NCI-H2029 treated with DMSO at 0.1 percent for 48 hours (cell line): ENCODE results near the gene SHC2.
A peak's percentile ranks its signal among the peaks of the same experiment; 100 is the strongest.
"Not testable (repeated sequence)": the region's sequence is repeated elsewhere in the genome, so short reads cannot be mapped to it uniquely, and the experiment has no call there.

ENCODE experiments used
- DNase-seq: peaks from one replicate; lab custom pipeline; 2025; lab: John Stamatoyannopoulos, UW

The SHC2 gene

DNA sequence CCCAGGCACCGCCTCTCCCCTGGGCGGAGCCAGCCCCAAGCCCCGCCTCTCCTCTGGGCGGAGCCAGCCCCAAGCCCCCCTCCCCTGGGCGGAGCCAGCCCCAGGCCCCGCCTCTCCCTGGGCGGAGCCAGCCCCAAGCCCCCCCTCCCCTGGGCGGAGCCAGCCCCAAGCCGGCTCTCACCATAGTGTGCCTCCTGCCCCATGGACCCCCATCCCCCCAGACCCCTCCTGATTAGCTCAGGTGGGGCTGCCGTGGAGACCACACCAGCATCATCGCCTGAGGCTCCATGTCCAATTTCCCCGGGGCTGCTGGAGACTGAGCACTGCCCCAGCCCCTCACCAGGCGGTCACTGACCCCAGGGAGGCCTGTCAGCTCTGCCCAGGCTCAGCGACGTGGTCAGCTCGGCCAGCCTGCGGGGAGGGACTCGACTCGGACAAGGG, 31.3 kb upstream of the SHC2 start:
- DNase-seq = no peak

DNA sequence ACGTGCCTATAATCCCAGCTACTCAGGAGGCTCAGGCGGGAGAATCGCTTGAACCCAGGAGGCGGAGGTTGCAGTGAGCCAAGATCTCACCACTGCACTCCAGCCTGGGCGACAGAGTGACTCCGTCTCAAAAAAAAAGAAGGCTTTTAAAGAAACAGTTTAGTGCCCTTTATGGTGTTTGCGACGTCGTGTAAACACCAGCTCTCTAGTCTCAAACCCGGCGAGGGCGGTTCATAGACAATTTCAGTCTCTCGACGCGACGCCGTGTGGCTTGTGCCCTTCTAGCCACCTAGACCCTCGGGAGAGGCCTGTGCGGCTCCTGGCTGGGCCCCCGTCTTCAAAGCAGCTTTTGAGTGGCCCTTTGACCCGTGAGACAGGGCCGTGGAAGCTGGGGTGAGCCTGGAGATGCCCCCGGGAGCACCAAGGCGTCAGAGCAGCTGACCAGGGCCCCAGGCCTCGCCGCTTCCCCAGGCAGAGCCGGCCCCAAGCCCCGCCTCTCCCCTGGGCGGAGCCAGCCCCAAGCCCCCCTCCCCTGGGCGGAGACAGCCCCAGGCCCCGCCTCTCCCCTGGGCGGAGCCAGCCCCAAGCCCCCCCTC, 30.4 kb upstream of the SHC2 start:
- no peak for DNase-seq

GRCh38 chr19:489418-490196, 28.8 kb upstream of the SHC2 start:
- no peak for DNase-seq

- DNase-seq = peak; percentile 37
Measured at GRCh38 chr19:488505-489417, 27.9 kb upstream of the SHC2 start.

GRCh38 chr19:485583-486236, 24.9 kb upstream of the SHC2 start:
- no peak for DNase-seq

GRCh38 chr19:485077-485476, 24.2 kb upstream of the SHC2 start:
- no peak for DNase-seq

GRCh38 chr19:484494-484893, 23.7 kb upstream of the SHC2 start:
- no peak for DNase-seq

GRCh38 chr19:483332-484072, 22.7 kb upstream of the SHC2 start:
- no peak for DNase-seq

DNA sequence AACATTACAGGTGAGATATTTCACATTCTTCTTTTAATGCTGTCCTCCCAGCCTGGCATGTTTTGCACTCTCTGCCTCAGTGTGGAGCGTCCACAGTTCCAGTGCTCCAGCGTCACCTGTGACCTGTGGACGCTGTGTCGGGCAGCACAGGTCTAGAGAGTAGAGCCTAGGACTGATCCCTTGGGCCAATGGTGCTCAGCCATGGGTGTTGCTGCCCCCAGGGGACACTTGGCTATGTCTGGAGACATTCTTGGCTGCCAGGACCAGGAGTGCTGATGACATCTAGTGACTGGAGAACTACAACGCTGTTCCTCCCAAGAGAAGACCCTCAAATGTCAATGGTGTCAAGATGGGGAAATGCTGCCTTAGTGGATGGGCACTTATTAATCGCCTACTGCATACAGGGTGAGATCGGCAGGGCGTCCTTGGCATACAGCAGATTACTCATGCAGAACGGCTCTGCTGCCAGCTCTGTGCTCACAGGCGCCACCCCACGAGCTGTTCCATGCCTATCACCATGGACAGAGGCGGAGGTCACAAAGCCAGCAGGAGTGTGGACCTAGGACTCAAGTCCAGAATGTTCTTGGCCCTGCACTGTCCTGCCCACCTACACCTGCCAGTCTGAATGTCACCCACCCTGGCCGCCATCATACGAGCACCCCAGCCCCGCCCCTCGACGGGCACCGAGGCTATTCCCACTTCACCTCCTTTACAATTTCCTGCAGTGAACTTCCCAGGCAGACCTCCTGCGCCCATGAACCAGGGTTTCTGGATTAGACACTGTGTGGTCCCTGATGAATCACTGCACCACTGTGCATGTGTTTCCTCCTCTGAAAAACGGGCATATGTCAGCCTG, 21.6 kb upstream of the SHC2 start:
- DNase-seq = no peak

GRCh38 chr19:481100-481499, 20.3 kb upstream of the SHC2 start:
- not testable (repeated sequence) for DNase-seq

GRCh38 chr19:480016-480855, 19.4 kb upstream of the SHC2 start:
- DNase-seq = peak; percentile 55

DNA sequence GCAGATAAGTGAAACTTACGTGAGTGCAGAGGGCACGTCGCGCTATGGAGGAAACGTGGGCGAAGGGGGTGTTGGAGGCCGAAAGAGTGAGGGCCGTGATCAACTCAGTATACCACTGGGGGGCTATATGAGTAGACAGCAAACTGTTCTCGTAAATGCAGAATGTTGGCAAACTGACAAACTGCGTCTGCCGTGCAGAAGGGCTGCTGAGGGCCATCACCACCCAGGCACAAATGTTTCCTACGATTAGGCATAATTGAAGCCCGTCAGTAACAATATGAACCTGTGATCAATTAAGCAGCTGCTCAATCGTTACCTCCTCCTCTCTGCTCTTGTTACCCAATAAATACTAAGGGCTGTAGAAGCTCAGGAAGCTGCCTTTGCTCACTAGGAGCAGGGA, 18.1 kb upstream of the SHC2 start:
- DNase-seq = no peak

DNA sequence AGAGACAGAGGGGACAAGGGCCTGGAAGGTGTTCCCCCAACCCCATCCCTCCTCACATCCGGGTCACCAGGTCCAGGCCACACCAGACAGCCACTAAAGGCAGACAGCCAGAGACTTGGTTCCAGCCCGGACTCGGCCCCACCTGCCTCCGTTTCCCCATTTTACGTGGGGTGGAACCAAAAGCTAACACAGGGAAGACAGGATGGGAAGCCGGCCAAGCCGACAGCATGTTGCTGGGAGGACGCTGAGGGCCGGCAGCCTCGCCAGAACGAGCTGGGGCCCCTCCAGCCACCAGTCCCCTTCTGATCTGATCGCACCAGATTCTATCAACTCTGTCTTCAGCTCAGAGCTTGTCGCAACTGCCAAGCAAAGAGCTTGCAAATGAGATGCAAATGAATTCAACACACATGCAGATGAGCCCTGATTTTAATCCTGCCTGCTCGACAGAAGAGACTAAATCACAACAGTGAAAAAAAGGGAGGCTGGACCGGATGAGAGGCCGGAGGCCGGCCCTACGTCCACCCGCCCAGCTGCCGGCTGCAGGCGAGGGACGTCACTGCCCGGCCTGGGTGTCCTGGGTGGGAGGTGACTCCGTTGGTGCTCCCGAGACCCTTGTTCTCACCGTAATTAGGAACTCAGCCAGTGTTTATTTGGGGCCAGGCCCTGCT, 17.5 kb upstream of the SHC2 start:
- no peak for DNase-seq

DNA sequence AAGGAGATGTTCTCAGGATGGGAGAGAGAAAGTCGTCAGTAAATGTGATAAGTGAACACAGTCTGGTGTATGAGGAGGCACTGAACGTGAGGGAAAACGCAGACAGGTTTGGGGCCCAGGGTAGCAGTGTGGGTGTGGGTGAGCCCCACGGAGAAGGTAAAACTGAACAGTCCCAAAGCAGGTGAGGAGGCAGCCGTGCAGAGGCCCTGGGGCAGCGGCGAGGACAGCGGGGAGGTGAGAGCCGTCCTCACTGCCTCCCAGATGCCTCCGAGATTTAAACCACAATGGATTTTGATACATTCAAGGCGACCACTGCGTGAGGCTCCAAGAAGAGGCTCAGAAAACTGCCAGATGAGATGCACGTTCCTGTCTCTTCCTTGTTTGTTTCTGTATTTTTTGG, 14.5 kb upstream of the SHC2 start:
- DNase-seq = no peak

DNA sequence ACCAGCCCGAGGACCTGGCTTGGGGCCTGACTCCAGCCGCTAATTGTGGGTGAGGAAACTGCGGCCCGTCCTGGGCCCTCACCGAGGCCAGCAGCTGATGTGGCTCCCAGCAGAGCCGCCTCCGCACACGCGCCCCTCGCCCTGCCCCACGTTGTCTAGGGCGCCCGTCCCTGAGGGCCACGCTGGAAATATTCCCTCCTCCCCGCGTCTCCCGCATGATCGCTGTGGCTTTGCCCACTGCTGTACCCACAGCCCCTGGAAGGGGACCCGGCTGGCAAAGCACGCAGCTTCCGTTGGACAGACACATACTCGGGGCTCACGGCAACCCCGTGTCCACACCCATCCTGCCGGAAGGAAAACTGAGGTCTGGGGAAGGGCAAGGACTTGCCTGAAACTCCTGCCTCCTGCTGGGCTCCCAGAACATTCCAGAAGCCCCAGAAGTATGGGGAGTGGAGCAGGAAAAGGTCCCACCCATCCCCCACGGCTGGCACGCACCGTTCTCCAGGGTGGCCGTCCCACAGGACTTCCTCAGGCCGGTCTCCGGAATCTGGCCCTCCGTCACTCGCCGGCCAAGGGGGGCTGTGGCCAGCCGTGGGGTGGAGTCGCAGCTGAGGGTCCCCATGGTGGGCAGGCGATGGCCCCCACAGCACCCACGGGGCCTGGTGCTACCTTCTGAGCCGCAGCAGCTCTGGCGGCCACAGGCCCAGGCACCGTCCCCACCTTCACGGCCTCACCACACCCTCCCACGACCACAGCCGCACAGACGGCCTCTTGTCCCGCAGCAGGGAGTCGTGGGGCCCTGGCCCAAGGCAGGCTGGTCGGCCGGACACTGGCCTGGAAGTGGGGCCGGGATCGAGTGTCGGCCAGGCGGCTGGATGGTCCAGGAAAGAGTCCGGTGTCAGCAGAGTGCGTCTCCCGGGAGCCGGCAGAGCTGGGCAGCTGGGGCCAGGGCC, 13.6 kb upstream of the SHC2 start:
- no peak for DNase-seq

- DNase-seq = no peak
Measured at GRCh38 chr19:472005-472858, 11.4 kb upstream of the SHC2 start.

- no peak for DNase-seq
Measured at GRCh38 chr19:470701-471100, 9.9 kb upstream of the SHC2 start.
